ENCODE results near the gene PLRG1.

Gene PLRG1

GRCh38 chr4:154586296-154587033, 36.3 kb upstream of the PLRG1 start:
- Histone ChIP-seq H3K9me3 (ENCODE audit: insufficient read depth, low read depth, low read length) (no peaks in the 10 kb centered on the region), H3K36me3 (ENCODE audit: insufficient read depth, low read depth, low read length) (no peaks in the 10 kb centered on the region), H3K4me3 (ENCODE audit: low read length) (no peak overlapping the region), H3K9ac (ENCODE audit: low read depth, low read length) (no peak overlapping the region), H3K27me3 (ENCODE audit: insufficient read depth, low read length) (no peaks in the 10 kb centered on the region), H3K4me1 (ENCODE audit: insufficient read depth, low read length) (no peaks in the 10 kb centered on the region), H3K27ac (ENCODE audit: low read length) (no peak overlapping the region)

GRCh38 chr4:154585369-154586018, 35.3 kb upstream of the PLRG1 start:
- no peaks in the 10 kb centered on the region for H3K36me3 ChIP-seq (ENCODE audit: insufficient read depth, low read depth, low read length)
- no peaks in the 10 kb centered on the region for H3K9me3 ChIP-seq (ENCODE audit: insufficient read depth, low read depth, low read length)
- H3K4me3 ChIP-seq (ENCODE audit: low read length) = no peak overlapping the region

GRCh38 chr4:154584259-154584658, 34.1 kb upstream of the PLRG1 start:
- H3K27me3 ChIP-seq (ENCODE audit: insufficient read depth, low read length) = no peaks in the 10 kb centered on the region
- no peaks in the 10 kb centered on the region for H3K4me1 ChIP-seq (ENCODE audit: insufficient read depth, low read length)
- no peak overlapping the region for H3K9ac ChIP-seq (ENCODE audit: low read depth, low read length)
- H3K27ac ChIP-seq (ENCODE audit: low read length) = no peak overlapping the region
- H3K4me3 ChIP-seq (ENCODE audit: low read length) = no peak overlapping the region
- H3K36me3 ChIP-seq (ENCODE audit: insufficient read depth, low read depth, low read length) = no peaks in the 10 kb centered on the region
- no peaks in the 10 kb centered on the region for H3K9me3 ChIP-seq (ENCODE audit: insufficient read depth, low read depth, low read length)

More at GRCh38 chr4:154585369-154586018, 35.3 kb upstream of the PLRG1 start:
- no peak overlapping the region for H3K9ac ChIP-seq (ENCODE audit: low read depth, low read length)
- H3K27ac ChIP-seq (ENCODE audit: low read length) = no peak overlapping the region
- H3K4me1 ChIP-seq (ENCODE audit: insufficient read depth, low read length) = no peaks in the 10 kb centered on the region
- H3K27me3 ChIP-seq (ENCODE audit: insufficient read depth, low read length) = no peaks in the 10 kb centered on the region

- H3K4me1 ChIP-seq (ENCODE audit: insufficient read depth, low read length) = no peaks in the 10 kb centered on the region
- no peak overlapping the region for H3K9ac ChIP-seq (ENCODE audit: low read depth, low read length)
- no peak overlapping the region for H3K4me3 ChIP-seq (ENCODE audit: low read length)
Observed at GRCh38 chr4:154583677-154584076, 33.5 kb upstream of the PLRG1 start.

GRCh38 chr4:154583230-154583629, 33.0 kb upstream of the PLRG1 start:
- Histone ChIP-seq H3K9ac (ENCODE audit: low read depth, low read length) (no peak overlapping the region), H3K4me3 (ENCODE audit: low read length) (no peak overlapping the region)

More at GRCh38 chr4:154583677-154584076, 33.5 kb upstream of the PLRG1 start:
- H3K9me3 ChIP-seq (ENCODE audit: insufficient read depth, low read depth, low read length) = no peaks in the 10 kb centered on the region
- no peaks in the 10 kb centered on the region for H3K36me3 ChIP-seq (ENCODE audit: insufficient read depth, low read depth, low read length)
- no peaks in the 10 kb centered on the region for H3K27me3 ChIP-seq (ENCODE audit: insufficient read depth, low read length)
- no peak overlapping the region for H3K27ac ChIP-seq (ENCODE audit: low read length)

GRCh38 chr4:154582723-154583122, 32.5 kb upstream of the PLRG1 start:
- no peak overlapping the region for H3K9ac ChIP-seq (ENCODE audit: low read depth, low read length)
- no peaks in the 10 kb centered on the region for H3K27me3 ChIP-seq (ENCODE audit: insufficient read depth, low read length)
- no peak overlapping the region for H3K4me3 ChIP-seq (ENCODE audit: low read length)
- H3K9me3 ChIP-seq (ENCODE audit: insufficient read depth, low read depth, low read length) = no peaks in the 10 kb centered on the region
- no peaks in the 10 kb centered on the region for H3K4me1 ChIP-seq (ENCODE audit: insufficient read depth, low read length)
- H3K36me3 ChIP-seq (ENCODE audit: insufficient read depth, low read depth, low read length) = no peaks in the 10 kb centered on the region
- H3K27ac ChIP-seq (ENCODE audit: low read length) = no peak overlapping the region

More at GRCh38 chr4:154583230-154583629, 33.0 kb upstream of the PLRG1 start:
- Histone ChIP-seq H3K9me3 (ENCODE audit: insufficient read depth, low read depth, low read length) (no peaks in the 10 kb centered on the region), H3K27me3 (ENCODE audit: insufficient read depth, low read length) (no peaks in the 10 kb centered on the region), H3K27ac (ENCODE audit: low read length) (no peak overlapping the region), H3K36me3 (ENCODE audit: insufficient read depth, low read depth, low read length) (no peaks in the 10 kb centered on the region), H3K4me1 (ENCODE audit: insufficient read depth, low read length) (no peaks in the 10 kb centered on the region)

- H3K4me3 ChIP-seq (ENCODE audit: low read length) = no peak overlapping the region
- H3K9me3 ChIP-seq (ENCODE audit: insufficient read depth, low read depth, low read length) = no peaks in the 10 kb centered on the region
- H3K4me1 ChIP-seq (ENCODE audit: insufficient read depth, low read length) = no peaks in the 10 kb centered on the region
- no peaks in the 10 kb centered on the region for H3K27me3 ChIP-seq (ENCODE audit: insufficient read depth, low read length)
- no peaks in the 10 kb centered on the region for H3K36me3 ChIP-seq (ENCODE audit: insufficient read depth, low read depth, low read length)
- no peak overlapping the region for H3K27ac ChIP-seq (ENCODE audit: low read length)
- no peak overlapping the region for H3K9ac ChIP-seq (ENCODE audit: low read depth, low read length)
Observed at GRCh38 chr4:154579927-154580326, 29.7 kb upstream of the PLRG1 start.

GRCh38 chr4:154578919-154579318, 28.7 kb upstream of the PLRG1 start:
- H3K27ac ChIP-seq (ENCODE audit: low read length) = no peak overlapping the region
- H3K27me3 ChIP-seq (ENCODE audit: insufficient read depth, low read length) = no peaks in the 10 kb centered on the region
- no peaks in the 10 kb centered on the region for H3K9me3 ChIP-seq (ENCODE audit: insufficient read depth, low read depth, low read length)
- H3K4me3 ChIP-seq (ENCODE audit: low read length) = no peak overlapping the region
- no peaks in the 10 kb centered on the region for H3K4me1 ChIP-seq (ENCODE audit: insufficient read depth, low read length)
- no peak overlapping the region for H3K9ac ChIP-seq (ENCODE audit: low read depth, low read length)
- no peaks in the 10 kb centered on the region for H3K36me3 ChIP-seq (ENCODE audit: insufficient read depth, low read depth, low read length)

GRCh38 chr4:154577324-154577723, 27.1 kb upstream of the PLRG1 start:
- H3K27ac ChIP-seq (ENCODE audit: low read length) = no peak overlapping the region
- H3K9me3 ChIP-seq (ENCODE audit: insufficient read depth, low read depth, low read length) = no peaks in the 10 kb centered on the region
- no peak overlapping the region for H3K9ac ChIP-seq (ENCODE audit: low read depth, low read length)
- H3K4me3 ChIP-seq (ENCODE audit: low read length) = no peak overlapping the region
- H3K36me3 ChIP-seq (ENCODE audit: insufficient read depth, low read depth, low read length) = no peaks in the 10 kb centered on the region
- H3K4me1 ChIP-seq (ENCODE audit: insufficient read depth, low read length) = no peaks in the 10 kb centered on the region
- no peaks in the 10 kb centered on the region for H3K27me3 ChIP-seq (ENCODE audit: insufficient read depth, low read length)

- Histone ChIP-seq H3K27ac (ENCODE audit: low read length) (no peak overlapping the region), H3K4me3 (ENCODE audit: low read length) (no peak overlapping the region), H3K4me1 (ENCODE audit: insufficient read depth, low read length) (no peaks in the 10 kb centered on the region), H3K36me3 (ENCODE audit: insufficient read depth, low read depth, low read length) (no peaks in the 10 kb centered on the region), H3K27me3 (ENCODE audit: insufficient read depth, low read length) (no peaks in the 10 kb centered on the region), H3K9me3 (ENCODE audit: insufficient read depth, low read depth, low read length) (no peaks in the 10 kb centered on the region), H3K9ac (ENCODE audit: low read depth, low read length) (no peak overlapping the region)
Observed at GRCh38 chr4:154574311-154574710, 24.1 kb upstream of the PLRG1 start.

- no peak overlapping the region for H3K9ac ChIP-seq (ENCODE audit: low read depth, low read length)
- no peaks in the 10 kb centered on the region for H3K4me1 ChIP-seq (ENCODE audit: insufficient read depth, low read length)
- H3K4me3 ChIP-seq (ENCODE audit: low read length) = no peak overlapping the region
- no peak overlapping the region for H3K27ac ChIP-seq (ENCODE audit: low read length)
- H3K36me3 ChIP-seq (ENCODE audit: insufficient read depth, low read depth, low read length) = no peaks in the 10 kb centered on the region
- H3K9me3 ChIP-seq (ENCODE audit: insufficient read depth, low read depth, low read length) = no peaks in the 10 kb centered on the region
- no peaks in the 10 kb centered on the region for H3K27me3 ChIP-seq (ENCODE audit: insufficient read depth, low read length)
Observed at GRCh38 chr4:154573190-154573870, 23.1 kb upstream of the PLRG1 start.

GRCh38 chr4:154569584-154569983, 19.4 kb upstream of the PLRG1 start:
- H3K9me3 ChIP-seq (ENCODE audit: insufficient read depth, low read depth, low read length) = no peaks in the 10 kb centered on the region
- H3K9ac ChIP-seq (ENCODE audit: low read depth, low read length) = no peak overlapping the region
- no peak overlapping the region for H3K27ac ChIP-seq (ENCODE audit: low read length)
- H3K36me3 ChIP-seq (ENCODE audit: insufficient read depth, low read depth, low read length) = no peaks in the 10 kb centered on the region
- H3K4me1 ChIP-seq (ENCODE audit: insufficient read depth, low read length) = no peaks in the 10 kb centered on the region
- H3K27me3 ChIP-seq (ENCODE audit: insufficient read depth, low read length) = no peaks in the 10 kb centered on the region
- no peak overlapping the region for H3K4me3 ChIP-seq (ENCODE audit: low read length)
